OCI-LY7 (cell line): ENCODE data around the gene PRM2. TPM values are rescaled to one million over a fixed set of nuclear protein-coding genes. Genes with fewer than 3 reads are reported as not detected.

Experiments
- BruUV-seq: library from RNA; stranded (reverse); fragments of 400-500 nt; replicated peaks from 2 replicates; lab custom pipeline; 2021; lab: Mats Ljungman, UMichigan
- CTCF ChIA-PET: fragments of 300-600 bp; sonication (Branson Sonifier 250); formaldehyde crosslinking; loops from one replicate; lab custom pipeline; 2022; ENCODE audit warnings: antibody characterized with exemption; ENCODE audit not compliant: unreplicated experiment; lab: Charles Lee
- POLR2A ChIA-PET: fragments of 300-600 bp; sonication (Branson Sonifier 250); formaldehyde crosslinking; loops from one replicate; lab custom pipeline; 2022; ENCODE audit warnings: antibody characterized with exemption; lab: Charles Lee
- DNase-seq: peaks from one replicate; pipeline ENCODE4 v3.0.0-alpha.2; 2015; ENCODE audit warnings: low spot score
- H2AFZ ChIP-seq: fragments of 200-600 bp; sonication (generic), shearing (Covaris generic); 2 replicates; pipeline ENCODE4 v1.6.1; 2014; ENCODE audit warnings: mild to moderate bottlenecking, antibody characterized with exemption, low read length, moderate library complexity
- H3K27ac ChIP-seq: fragments of 200-600 bp; sonication (generic); 2 replicates; pipeline ENCODE4 v1.5.1; 2014; ENCODE audit warnings: mixed run types, low read depth, mild to moderate bottlenecking, moderate library complexity, low read length, inconsistent platforms; ENCODE audit not compliant: poor library complexity, severe bottlenecking
- H3K36me3 ChIP-seq: fragments of 200-600 bp; sonication (generic); 2 replicates; pipeline ENCODE4 v1.6.1; 2014; ENCODE audit warnings: mild to moderate bottlenecking, antibody characterized with exemption, low read length, moderate library complexity, mixed read lengths; ENCODE audit not compliant: insufficient read depth
- H3K4me1 ChIP-seq: fragments of 200-600 bp; sonication (generic); 2 replicates; pipeline ENCODE4 v1.5.1; 2014; ENCODE audit warnings: mild to moderate bottlenecking, low read length; ENCODE audit not compliant: insufficient read depth, poor library complexity, severe bottlenecking
- H3K4me2 ChIP-seq: fragments of 200-600 bp; sonication (generic); 2 replicates; pipeline ENCODE4 v1.6.1; 2014; ENCODE audit warnings: mild to moderate bottlenecking, low read length
- H3K4me3 ChIP-seq: fragments of 200-600 bp; sonication (generic); 2 replicates; pipeline ENCODE4 v1.5.1; 2014; ENCODE audit warnings: mild to moderate bottlenecking, low read depth, low read length; ENCODE audit not compliant: poor library complexity, severe bottlenecking
- H3K79me2 ChIP-seq: fragments of 200-600 bp; sonication (generic); 2 replicates; pipeline ENCODE4 v1.6.1; 2016; ENCODE audit warnings: low read depth, mild to moderate bottlenecking, low read length, moderate library complexity, mixed read lengths; ENCODE audit not compliant: insufficient read depth
- H3K9me2 ChIP-seq: fragments of 200-600 bp; sonication (generic); 2 replicates; pipeline ENCODE4 v1.6.1; 2016; ENCODE audit warnings: mild to moderate bottlenecking, low read length, mixed read lengths; ENCODE audit not compliant: insufficient read depth
- H3K9me3 ChIP-seq: fragments of 200-600 bp; sonication (generic); 2 replicates; pipeline ENCODE4 v1.6.1; 2014; ENCODE audit warnings: mild to moderate bottlenecking, mixed run types, low read length, mixed read lengths
- H4K20me1 ChIP-seq: fragments of 200-600 bp; sonication (generic); 2 replicates; pipeline ENCODE4 v1.6.1; 2014; ENCODE audit warnings: mild to moderate bottlenecking, antibody characterized with exemption, low read length, moderate library complexity, mixed read lengths; ENCODE audit not compliant: insufficient read depth
- EZH2phosphoT487 ChIP-seq: fragments of 200-600 bp; sonication (generic); IDR thresholded peaks from 2 replicates; pipeline ENCODE4 v1.6.1; 2018; ENCODE audit warnings: low read depth, borderline replicate concordance, mild to moderate bottlenecking, mixed run types, antibody characterized with exemption, low read length, moderate library complexity, mixed read lengths
- intact Hi-C: fragments of 100-400 bp; cut with micrococcal nuclease; formaldehyde crosslinking; loops from one replicate; pipeline ENCODE4 v1.10.0; 2022; ENCODE audit not compliant: unreplicated experiment
- total RNA-seq, 2 experiments: library from RNA; depleted of rRNA in 1 of 2; stranded (reverse); fragments of >200 nt in 1 of 2; shearing (Covaris generic) in 1 of 2; gene quantifications; 2 replicates each; pipeline ENCODE4 v1.2.3, GENCODE V29; 2014 to 2022
- TF ChIP-seq, protein P1 (sequence below): fragments of 200-600 bp; sonication (generic); conservative IDR thresholded peaks from 2 replicates; pipeline ENCODE4 v1.5.1; 2014; ENCODE audit warnings: mild to moderate bottlenecking, antibody characterized with exemption, low read length, moderate library complexity, mixed read lengths

The PRM2 gene
- total RNA-seq, 2 experiments from 2014 or later = not detected

DNA sequence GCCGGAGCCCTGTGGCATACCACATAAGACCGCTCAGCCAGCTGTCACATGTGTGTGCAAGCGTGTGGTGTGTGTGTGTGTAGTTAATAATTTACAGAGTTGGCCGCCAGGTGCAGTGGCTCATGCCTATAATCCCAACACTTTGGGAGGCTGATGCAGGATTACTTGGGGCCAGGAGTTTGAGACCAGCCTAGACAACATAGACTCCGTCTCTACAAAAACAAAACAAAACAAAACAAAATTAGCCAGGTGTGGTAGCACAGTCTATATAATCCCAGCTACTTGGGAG is 40.6 kb downstream of the PRM2 start:
- intact Hi-C loops = no loop called here
- ChIA-PET POLR2A (interaction anchor here (0.7 to 1.1 kb wide), 2 partner anchors 10 to 30 kb away, joined by 3 read pairs; no protein-coding TSS in a partner anchor), CTCF (interaction anchor here (0.9 kb wide), 1 partner anchor 19 kb away, joined by 5 read pairs; no protein-coding TSS in a partner anchor)
- Histone ChIP-seq H3K27ac (no peak overlapping the region), H3K79me2 (no peaks in the 10 kb centered on the region), H2AFZ (no peak overlapping the region), H3K9me2 (no peaks in the 10 kb centered on the region), H3K36me3 (no peaks in the 10 kb centered on the region), H4K20me1 (no peaks in the 10 kb centered on the region), H3K4me3 (no peak overlapping the region), H3K4me1 (peaks cover 22% of the 10 kb centered on the region), H3K9me3 (no peaks in the 10 kb centered on the region), H3K4me2 (no peak overlapping the region)
- BruUV-seq = no TSS peak
- no peak for TF ChIP-seq EZH2phosphoT487
- TF ChIP-seq, protein P1, sequence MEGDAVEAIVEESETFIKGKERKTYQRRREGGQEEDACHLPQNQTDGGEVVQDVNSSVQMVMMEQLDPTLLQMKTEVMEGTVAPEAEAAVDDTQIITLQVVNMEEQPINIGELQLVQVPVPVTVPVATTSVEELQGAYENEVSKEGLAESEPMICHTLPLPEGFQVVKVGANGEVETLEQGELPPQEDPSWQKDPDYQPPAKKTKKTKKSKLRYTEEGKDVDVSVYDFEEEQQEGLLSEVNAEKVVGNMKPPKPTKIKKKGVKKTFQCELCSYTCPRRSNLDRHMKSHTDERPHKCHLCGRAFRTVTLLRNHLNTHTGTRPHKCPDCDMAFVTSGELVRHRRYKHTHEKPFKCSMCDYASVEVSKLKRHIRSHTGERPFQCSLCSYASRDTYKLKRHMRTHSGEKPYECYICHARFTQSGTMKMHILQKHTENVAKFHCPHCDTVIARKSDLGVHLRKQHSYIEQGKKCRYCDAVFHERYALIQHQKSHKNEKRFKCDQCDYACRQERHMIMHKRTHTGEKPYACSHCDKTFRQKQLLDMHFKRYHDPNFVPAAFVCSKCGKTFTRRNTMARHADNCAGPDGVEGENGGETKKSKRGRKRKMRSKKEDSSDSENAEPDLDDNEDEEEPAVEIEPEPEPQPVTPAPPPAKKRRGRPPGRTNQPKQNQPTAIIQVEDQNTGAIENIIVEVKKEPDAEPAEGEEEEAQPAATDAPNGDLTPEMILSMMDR = no peak
- DNase-seq = no peak

- Histone ChIP-seq H3K36me3 (no peaks in the 10 kb centered on the region), H3K79me2 (no peaks in the 10 kb centered on the region), H3K27ac (no peak overlapping the region), H3K4me3 (no peak overlapping the region), H3K4me2 (no peak overlapping the region), H3K9me3 (no peaks in the 10 kb centered on the region), H2AFZ (no peak overlapping the region), H3K4me1 (peaks cover 19% of the 10 kb centered on the region), H3K9me2 (no peaks in the 10 kb centered on the region), H4K20me1 (no peaks in the 10 kb centered on the region)
- no peak for DNase-seq
- BruUV-seq = no TSS peak
- POLR2A ChIA-PET = no interaction called here
- intact Hi-C loops = no loop called here
- TF ChIP-seq EZH2phosphoT487 = no peak
- TF ChIP-seq, protein P1 = no peak
- CTCF ChIA-PET = no interaction called here
Measured at GRCh38 chr16:11234884-11235702, 41.2 kb downstream of the PRM2 start.
